GM21360 (cell line): ENCODE results near the gene MUCL3.
"Not testable (repeated sequence)": the region's sequence is repeated elsewhere in the genome, so short reads cannot be mapped to it uniquely, and the experiment has no call there.

ENCODE experiments used
- ATAC-seq: cut with Tn5 transposase; IDR thresholded peaks from one replicate; pipeline ENCODE4 v1.9.1; 2021; ENCODE audit warnings: mild to moderate bottlenecking, moderate library complexity; ENCODE audit not compliant: unreplicated experiment

MUCL3 gene

GRCh38 chr6:30940361-30940986, at the start of gene MUCL3:
TSS of gene MUCL3 (plus strand) at chr6:30940973. CDS start at chr6:30941000, 27 bp downstream.
- ATAC-seq: no peak

- no peak for ATAC-seq
These were observed 49.4 kb upstream of the MUCL3 start for GRCh38 chr6:30891450-30891723.

GRCh38 chr6:30891816-30892538, 48.8 kb upstream of the MUCL3 start:
- no peak for ATAC-seq

GRCh38 chr6:30893001-30893591, 47.7 kb upstream of the MUCL3 start:
- ATAC-seq: no peak

- ATAC-seq: no peak
These were observed 47.1 kb upstream of the MUCL3 start for GRCh38 chr6:30893666-30894065.

GRCh38 chr6:30894381-30894780, 46.4 kb upstream of the MUCL3 start:
- no peak for ATAC-seq

GRCh38 chr6:30894935-30895334, 45.8 kb upstream of the MUCL3 start:
- no peak for ATAC-seq

- no peak for ATAC-seq
These were observed 45.4 kb upstream of the MUCL3 start for GRCh38 chr6:30895343-30895742.

- no peak for ATAC-seq
These were observed 44.2 kb upstream of the MUCL3 start for GRCh38 chr6:30896541-30896940.

GRCh38 chr6:30897882-30898281, 42.9 kb upstream of the MUCL3 start:
- no peak for ATAC-seq

- ATAC-seq: no peak
These were observed 41.9 kb upstream of the MUCL3 start for GRCh38 chr6:30898750-30899360.

- ATAC-seq: no peak
These were observed 39.8 kb upstream of the MUCL3 start for GRCh38 chr6:30900863-30901417.

GRCh38 chr6:30901436-30901835, 39.3 kb upstream of the MUCL3 start:
- ATAC-seq: no peak

- ATAC-seq: not testable (repeated sequence)
These were observed 38.6 kb upstream of the MUCL3 start for GRCh38 chr6:30902196-30902595.

GRCh38 chr6:30902709-30903108, 38.1 kb upstream of the MUCL3 start:
- ATAC-seq: no peak

- no peak for ATAC-seq
These were observed 37.5 kb upstream of the MUCL3 start for GRCh38 chr6:30903236-30903635.

- ATAC-seq: not testable (repeated sequence)
These were observed 33.4 kb upstream of the MUCL3 start for GRCh38 chr6:30907290-30907757.

GRCh38 chr6:30907758-30908591, 32.8 kb upstream of the MUCL3 start, which contains the start of gene GTF2H4:
TSS of gene GTF2H4 (plus strand) at chr6:30908207.
- peak; percentile 88 for ATAC-seq

- ATAC-seq: no peak
These were observed 32.1 kb upstream of the MUCL3 start for GRCh38 chr6:30908700-30909099.

- ATAC-seq: not testable (repeated sequence)
These were observed 30.3 kb upstream of the MUCL3 start for GRCh38 chr6:30910473-30910872.
